ENCODE data around the gene GPX4. TPM values are rescaled to one million over a fixed set of nuclear protein-coding genes. Genes with fewer than 3 reads are reported as not detected.

GPX4 gene
- polyA plus RNA-seq, 3 donors: 459 to 508 (median 493) TPM

DNA sequence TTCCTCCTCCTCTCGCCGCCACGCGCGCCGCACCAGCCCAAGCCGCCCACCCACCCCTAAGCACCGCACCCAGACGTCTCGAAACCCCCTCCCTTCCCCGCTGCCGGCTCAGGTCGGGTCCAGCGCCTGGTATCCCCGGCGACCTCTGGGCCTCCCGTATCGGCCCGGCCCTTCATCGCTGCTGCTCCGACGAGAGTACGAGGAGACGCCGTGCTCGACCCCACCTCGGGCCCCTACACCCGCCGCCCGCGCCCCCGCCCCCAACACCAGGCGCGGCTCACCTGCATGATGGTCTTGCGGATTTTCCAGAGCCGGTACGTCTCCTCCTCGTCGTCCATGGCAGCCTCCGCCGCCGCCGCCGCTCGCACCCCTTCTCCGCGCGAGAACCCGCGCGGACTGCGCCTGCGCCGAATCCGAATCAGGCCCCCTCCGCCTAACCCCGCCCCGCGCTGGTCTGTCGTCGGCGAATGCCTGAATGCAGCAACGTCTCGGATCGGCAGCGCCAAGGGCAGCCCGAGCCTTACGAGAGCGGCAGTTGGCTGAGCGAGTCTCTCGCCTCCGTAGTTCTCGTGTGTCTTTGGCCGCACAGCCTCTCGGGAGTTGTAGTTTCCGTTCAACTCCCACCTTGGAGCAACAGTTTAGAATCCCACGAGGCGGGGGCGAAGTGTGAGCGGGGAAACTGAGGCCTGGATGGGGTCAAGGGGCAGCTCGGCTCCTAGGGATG, 8.7 kb upstream of the GPX4 start, which contains the start of gene POLR2E:
TSS of gene POLR2E (minus strand) at position 398 of the 724 bp plus-strand sequence. CDS start at position 338, 60 bp downstream.
- DNase-seq: peak; percentile 98
- H3K36me3 ChIP-seq (replicated peaks in 1 of 2; ENCODE audit: control insufficient read depth in 1 of 2, insufficient read depth in 2 of 2, low read length in 2 of 2): peaks cover 26 to 30% of the 10 kb centered on the region in 2 donors
- no peaks in the 10 kb centered on the region for H3K27me3 ChIP-seq (ENCODE audit: control insufficient read depth in 2 of 2, insufficient read depth in 2 of 2, low read length in 2 of 2)
- H3K27ac ChIP-seq (ENCODE audit: low read depth in 1 of 2, low read length in 2 of 2): peak within 1 kb of the TSS; percentile 33 to 84
- WGBS (ENCODE audit: insufficient coverage): under 1% methylated on average over 81 of the region's 81 CpGs
- H4K20me1 ChIP-seq (ENCODE audit: insufficient read depth, low read length): peaks cover 37% of the 10 kb centered on the region
- H3K9me3 ChIP-seq (replicated peaks in 1 of 2; ENCODE audit: control insufficient read depth in 1 of 2, insufficient read depth in 1 of 2, low read length in 2 of 2): peaks cover 0 to 9% of the 10 kb centered on the region in 2 donors
- peaks cover 56 to 69% of the 10 kb centered on the region in 2 donors for H3K4me1 ChIP-seq (ENCODE audit: control insufficient read depth in 1 of 2, insufficient read depth in 2 of 2, low read length in 2 of 2)
- TF ChIP-seq, protein P1, sequence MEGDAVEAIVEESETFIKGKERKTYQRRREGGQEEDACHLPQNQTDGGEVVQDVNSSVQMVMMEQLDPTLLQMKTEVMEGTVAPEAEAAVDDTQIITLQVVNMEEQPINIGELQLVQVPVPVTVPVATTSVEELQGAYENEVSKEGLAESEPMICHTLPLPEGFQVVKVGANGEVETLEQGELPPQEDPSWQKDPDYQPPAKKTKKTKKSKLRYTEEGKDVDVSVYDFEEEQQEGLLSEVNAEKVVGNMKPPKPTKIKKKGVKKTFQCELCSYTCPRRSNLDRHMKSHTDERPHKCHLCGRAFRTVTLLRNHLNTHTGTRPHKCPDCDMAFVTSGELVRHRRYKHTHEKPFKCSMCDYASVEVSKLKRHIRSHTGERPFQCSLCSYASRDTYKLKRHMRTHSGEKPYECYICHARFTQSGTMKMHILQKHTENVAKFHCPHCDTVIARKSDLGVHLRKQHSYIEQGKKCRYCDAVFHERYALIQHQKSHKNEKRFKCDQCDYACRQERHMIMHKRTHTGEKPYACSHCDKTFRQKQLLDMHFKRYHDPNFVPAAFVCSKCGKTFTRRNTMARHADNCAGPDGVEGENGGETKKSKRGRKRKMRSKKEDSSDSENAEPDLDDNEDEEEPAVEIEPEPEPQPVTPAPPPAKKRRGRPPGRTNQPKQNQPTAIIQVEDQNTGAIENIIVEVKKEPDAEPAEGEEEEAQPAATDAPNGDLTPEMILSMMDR (IDR thresholded peaks at IDR 0.05): no peak
- Mint-ChIP-seq H3K27me3 (ENCODE audit: low read depth in 3 of 3) (no peaks in the 10 kb centered on the region), H3K4me3 (peak within 1 kb of the TSS; percentile 92 to 95), H3K4me1 (peaks cover 53% of the 10 kb centered on the region), H3K9me3 (peaks cover 7 to 12% (median 8%) of the 10 kb centered on the region in 7 donors), H3K36me3 (peaks cover 23 to 33% of the 10 kb centered on the region in 2 donors), H3K27ac (peak within 1 kb of the TSS; percentile 70 to 91 (median 82))
- H3K9ac ChIP-seq (ENCODE audit: insufficient read depth, low read length, poor library complexity, severe bottlenecking): peak within 1 kb of the TSS; percentile 81
- H2AFZ ChIP-seq (ENCODE audit: insufficient read depth, low read depth, low read length, poor library complexity, severe bottlenecking): no peak within 1 kb of the TSS
- peak within 1 kb of the TSS; percentile 58 to 98 (median 90) for H3K4me3 ChIP-seq (replicated peaks in 1 of 3; ENCODE audit: low read depth in 2 of 3, low read length in 3 of 3)
- intact Hi-C loops (cut with micrococcal nuclease): no loop called here
- peak within 1 kb of the TSS; percentile 91 for H3K4me2 ChIP-seq (replicated peaks; ENCODE audit: extremely low read depth, low read length, poor library complexity, severe bottlenecking)
- peaks cover 42% of the 10 kb centered on the region for H3K79me2 ChIP-seq (ENCODE audit: insufficient read depth, low read length)

GRCh38 chr19:1097810-1098176, 6.0 kb upstream of the GPX4 start:
- Histone ChIP-seq H3K27ac (ENCODE audit: low read depth in 1 of 2, low read length in 2 of 2) (peak overlapping the region; percentile 58 to 95), H4K20me1 (ENCODE audit: insufficient read depth, low read length) (peaks cover 22% of the 10 kb centered on the region), H3K79me2 (ENCODE audit: insufficient read depth, low read length) (peaks cover 27% of the 10 kb centered on the region), H3K36me3 (replicated peaks in 1 of 2; ENCODE audit: control insufficient read depth in 1 of 2, insufficient read depth in 2 of 2, low read length in 2 of 2) (peaks cover 10% of the 10 kb centered on the region in 2 donors), H3K4me2 (replicated peaks; ENCODE audit: extremely low read depth, low read length, poor library complexity, severe bottlenecking) (peak overlapping the region; percentile 29), H3K9ac (ENCODE audit: insufficient read depth, low read length, poor library complexity, severe bottlenecking) (peak overlapping the region; percentile 34), H2AFZ (ENCODE audit: insufficient read depth, low read depth, low read length, poor library complexity, severe bottlenecking) (no peak overlapping the region), H3K27me3 (ENCODE audit: control insufficient read depth in 2 of 2, insufficient read depth in 2 of 2, low read length in 2 of 2) (no peaks in the 10 kb centered on the region), H3K4me3 (replicated peaks in 1 of 3; ENCODE audit: low read depth in 2 of 3, low read length in 3 of 3) (peak overlapping the region in 1 of 3 experiments; percentile 12), H3K4me1 (ENCODE audit: control insufficient read depth in 1 of 2, insufficient read depth in 2 of 2, low read length in 2 of 2) (peaks cover 78 to 86% of the 10 kb centered on the region in 2 donors), H3K9me3 (replicated peaks in 1 of 2; ENCODE audit: control insufficient read depth in 1 of 2, insufficient read depth in 1 of 2, low read length in 2 of 2) (peaks cover 0 to 12% of the 10 kb centered on the region in 2 donors)
- Mint-ChIP-seq H3K27ac (peak overlapping the region; percentile 74 to 98 (median 89)), H3K27me3 (ENCODE audit: low read depth in 3 of 3) (peaks cover 0 to 3% (median 0%) of the 10 kb centered on the region in 3 donors), H3K4me1 (peaks cover 67% of the 10 kb centered on the region), H3K4me3 (peak overlapping the region in 1 of 2 donors; percentile 10), H3K36me3 (peaks cover 11 to 12% of the 10 kb centered on the region in 2 donors), H3K9me3 (peaks cover 7 to 15% (median 13%) of the 10 kb centered on the region in 7 donors)
- peak in 1 of 3 donors; percentile 44 for DNase-seq
- WGBS (ENCODE audit: insufficient coverage): 67% methylated on average over 5 of the region's 7 CpGs
- intact Hi-C loops (cut with micrococcal nuclease): no loop called here
- TF ChIP-seq, protein P1 (IDR thresholded peaks at IDR 0.05): no peak

Measured in CD14-positive monocyte (primary cell).